Natural killer cell (primary cell): Measurements from ENCODE around the gene LMTK2. TPM values are rescaled to one million over a fixed set of nuclear protein-coding genes. Genes with fewer than 3 reads are reported as not detected.

ENCODE experiments used
- ATAC-seq, 3 donors: fragments of 150-1000 bp in 2 of 3; fragments of 200-7000 bp in 1 of 3; cut with Tn5 transposase; 1 replicate in 1 of 3; 2 replicates in 2 of 3; pipeline ENCODE4 v1.10.0; 2021; ENCODE audit warnings: mild to moderate bottlenecking in 2 of 3, moderate library complexity in 2 of 3
- DNase-seq, 2 donors: peaks; one replicate each; pipeline versions ENCODE4 v3.0.0 to v3.0.0-alpha.2; 2013 to 2021; ENCODE audit warnings: mixed read lengths in 1 of 2
- H3K27ac ChIP-seq: one replicate; pipeline ENCODE4 v1.5.1; 2013; ENCODE audit warnings: mild to moderate bottlenecking, low read length
- H3K27me3 ChIP-seq: one replicate; pipeline ENCODE4 v1.6.1; 2013; ENCODE audit warnings: low read length; ENCODE audit not compliant: control insufficient read depth, insufficient read depth
- H3K36me3 ChIP-seq: one replicate; pipeline ENCODE4 v1.6.1; 2013; ENCODE audit warnings: low read length; ENCODE audit not compliant: control insufficient read depth, insufficient read depth
- H3K4me1 ChIP-seq: one replicate; pipeline ENCODE4 v1.6.1; 2013; ENCODE audit warnings: low read length; ENCODE audit not compliant: control insufficient read depth, insufficient read depth
- H3K4me3 ChIP-seq: one replicate; pipeline ENCODE4 v1.5.1; 2013; ENCODE audit warnings: low read length
- H3K9me3 ChIP-seq: one replicate; pipeline ENCODE4 v1.6.1; 2013; ENCODE audit warnings: low read length; ENCODE audit not compliant: control insufficient read depth, insufficient read depth
- H3K27ac Mint-ChIP-seq, 2 donors: one replicate each; pipeline ENCODE4 v1.8.0; 2022; ENCODE audit warnings: mild to moderate bottlenecking in 2 of 2, mixed read lengths in 2 of 2, moderate library complexity in 1 of 2
- H3K27me3 Mint-ChIP-seq, 2 donors: one replicate each; pipeline ENCODE4 v1.8.0; 2022; ENCODE audit warnings: low read depth in 2 of 2, mixed read lengths in 2 of 2
- H3K36me3 Mint-ChIP-seq: one replicate; pipeline ENCODE4 v1.8.0; 2022; ENCODE audit warnings: mixed read lengths
- H3K4me1 Mint-ChIP-seq, 2 donors: one replicate each; pipeline ENCODE4 v1.8.0; 2022; ENCODE audit warnings: mixed read lengths in 2 of 2
- H3K4me3 Mint-ChIP-seq: one replicate; pipeline ENCODE4 v1.8.0; 2022; ENCODE audit warnings: mild to moderate bottlenecking, moderate library complexity, mixed read lengths
- H3K9me3 Mint-ChIP-seq, 2 donors: one replicate each; pipeline ENCODE4 v1.8.0; 2022; ENCODE audit warnings: mixed read lengths in 2 of 2
- CTCF ChIP-seq: fragments of 200-600 bp; IDR thresholded peaks from one replicate; pipeline ENCODE4 v1.8.0; 2022; ENCODE audit warnings: antibody characterized with exemption
- WGBS: methylation state at CpG from one replicate; pipeline ENCODE4 v1.1.7; 2013; ENCODE audit warnings: missing lambda C conversion rate; ENCODE audit not compliant: insufficient coverage; 5-methylcytosine and 5-hydroxymethylcytosine counted together
- intact Hi-C: fragments of 100-400 bp; cut with micrococcal nuclease; formaldehyde crosslinking; loops from one replicate; pipeline ENCODE4 v1.14.2; 2022
- total RNA-seq, 4 donors: library from RNA; stranded (reverse); fragments of 120-200 nt in 1 of 4; gene quantifications; one replicate each; pipeline versions ENCODE4 v1.2.3 to v1.2.4, GENCODE V29; 2013 to 2022

The LMTK2 gene
- total RNA-seq, 3 donors from 2014 or later (not counting 1 experiment from before 2014, with no cell fraction given): 18.7 to 33.9 (median 26.6) TPM

GRCh38 chr7:98178762-98179490, 72.3 kb downstream of the LMTK2 start:
- intact Hi-C loops: no loop called here
- no peaks in the 10 kb centered on the region for H3K36me3 Mint-ChIP-seq
- Histone ChIP-seq H3K36me3 (peaks cover 2% of the 10 kb centered on the region), H3K27ac (no peak overlapping the region), H3K4me3 (no peak overlapping the region), H3K4me1 (no peaks in the 10 kb centered on the region), H3K9me3 (no peaks in the 10 kb centered on the region), H3K27me3 (no peaks in the 10 kb centered on the region)
- no peak overlapping the region for H3K27ac Mint-ChIP-seq
- no peaks in the 10 kb centered on the region for H3K27me3 Mint-ChIP-seq
- H3K4me1 Mint-ChIP-seq: no peaks in the 10 kb centered on the region
- TF ChIP-seq CTCF: no peak
- ATAC-seq: no peak
- H3K9me3 Mint-ChIP-seq: no peaks in the 10 kb centered on the region
- DNase-seq: no peak
- WGBS: 95% methylated on average over 10 of the region's 10 CpGs
- no peak overlapping the region for H3K4me3 Mint-ChIP-seq

- Mint-ChIP-seq H3K27me3 (no peaks in the 10 kb centered on the region), H3K4me3 (no peak overlapping the region), H3K9me3 (no peaks in the 10 kb centered on the region), H3K36me3 (no peaks in the 10 kb centered on the region), H3K4me1 (no peaks in the 10 kb centered on the region), H3K27ac (no peak overlapping the region)
- Histone ChIP-seq H3K36me3 (peaks cover 2% of the 10 kb centered on the region), H3K27ac (no peak overlapping the region), H3K27me3 (no peaks in the 10 kb centered on the region), H3K4me1 (no peaks in the 10 kb centered on the region), H3K9me3 (no peaks in the 10 kb centered on the region), H3K4me3 (no peak overlapping the region)
- no peak for DNase-seq
- ATAC-seq: no peak
- WGBS: over 99% methylated on average over 8 of the region's 8 CpGs
- intact Hi-C loops: no loop called here
- no peak for TF ChIP-seq CTCF
These were observed 74.1 kb downstream of the LMTK2 start for GRCh38 chr7:98180751-98181150.

GRCh38 chr7:98185101-98185500, 78.4 kb downstream of the LMTK2 start:
- Histone ChIP-seq H3K27me3 (no peaks in the 10 kb centered on the region), H3K36me3 (no peaks in the 10 kb centered on the region), H3K27ac (no peak overlapping the region), H3K4me3 (no peak overlapping the region), H3K9me3 (no peaks in the 10 kb centered on the region), H3K4me1 (no peaks in the 10 kb centered on the region)
- Mint-ChIP-seq H3K4me3 (no peak overlapping the region), H3K4me1 (peaks cover 5 to 6% of the 10 kb centered on the region in 2 donors), H3K36me3 (no peaks in the 10 kb centered on the region), H3K27ac (no peak overlapping the region), H3K27me3 (no peaks in the 10 kb centered on the region), H3K9me3 (no peaks in the 10 kb centered on the region)
- intact Hi-C loops: no loop called here
- no peak for TF ChIP-seq CTCF
- DNase-seq (no peak), ATAC-seq (no peak)
- WGBS: 98% methylated on average over 5 of the region's 7 CpGs
